Fibroblast of lung (primary cell): ENCODE measurements around the gene ADCY4. TPM values are rescaled to one million over a fixed set of nuclear protein-coding genes. Genes with fewer than 3 reads are reported as not detected.

Source experiments
- DNase-seq, 2 donors: peaks; one replicate each; pipeline versions ENCODE4 v3.0.0 to v3.0.0-alpha.2; 2010; ENCODE audit warnings: low read depth in 2 of 2
- H2AFZ ChIP-seq: 2 replicates; pipeline ENCODE4 v1.5.1; 2012; ENCODE audit warnings: low read length, control low read depth, inconsistent platforms
- H3K27ac ChIP-seq: 2 replicates; pipeline ENCODE4 v1.5.1; 2011; ENCODE audit warnings: low read length, control low read depth; ENCODE audit not compliant: insufficient read depth
- H3K27me3 ChIP-seq: 2 replicates; pipeline ENCODE4 v1.5.1; 2011; ENCODE audit warnings: mild to moderate bottlenecking, low read length; ENCODE audit not compliant: control insufficient read depth, insufficient read depth
- H3K36me3 ChIP-seq: 2 replicates; pipeline ENCODE4 v1.5.1; 2011; ENCODE audit warnings: low read length; ENCODE audit not compliant: control insufficient read depth, insufficient read depth
- H3K4me1 ChIP-seq: 2 replicates; pipeline ENCODE4 v1.5.1; 2011; ENCODE audit warnings: low read length; ENCODE audit not compliant: control insufficient read depth, insufficient read depth; ENCODE audit errors: extremely low read depth
- H3K4me2 ChIP-seq: 2 replicates; pipeline ENCODE4 v1.5.1; 2011; ENCODE audit warnings: low read length, control low read depth; ENCODE audit not compliant: insufficient read depth; ENCODE audit errors: extremely low read depth
- H3K4me3 ChIP-seq, 4 experiments: fragments of 200-600 bp in 1 of 4; sonication (generic) in 1 of 4; replicated peaks in 1 of 4; 2 replicates each; pipeline ENCODE4 v1.5.1; 2011 to 2016; ENCODE audit warnings: low read length in 4 of 4, low read depth in 3 of 4, mild to moderate bottlenecking in 3 of 4, control low read depth in 2 of 4, inconsistent platforms in 1 of 4, mixed read lengths in 1 of 4; ENCODE audit not compliant: insufficient read depth in 1 of 4; ENCODE audit errors: control extremely low read depth in 1 of 4
- H3K79me2 ChIP-seq: 2 replicates; pipeline ENCODE4 v1.5.1; 2012; ENCODE audit warnings: mild to moderate bottlenecking, low read length, inconsistent platforms; ENCODE audit not compliant: control insufficient read depth, insufficient read depth
- H3K9ac ChIP-seq: 2 replicates; pipeline ENCODE4 v1.5.1; 2011; ENCODE audit warnings: mild to moderate bottlenecking, low read length, control low read depth; ENCODE audit not compliant: insufficient read depth
- H3K9me3 ChIP-seq: 2 replicates; pipeline ENCODE4 v1.5.1; 2012; ENCODE audit warnings: low read depth, low read length; ENCODE audit not compliant: control insufficient read depth, insufficient read depth
- H4K20me1 ChIP-seq: 2 replicates; pipeline ENCODE4 v1.5.1; 2011; ENCODE audit warnings: low read length; ENCODE audit not compliant: control insufficient read depth, insufficient read depth; ENCODE audit errors: extremely low read depth
- EZH2 ChIP-seq: IDR thresholded peaks from 2 replicates; pipeline ENCODE4 v1.5.1; 2012; ENCODE audit warnings: low read length, control low read depth, mild to moderate bottlenecking; ENCODE audit errors: missing control alignments
- polyA plus RNA-seq, 2 donors: library from polyadenylated mRNA; depleted of rRNA in 1 of 2; stranded (reverse) in 1 of 2; unstranded in 1 of 2; fragments of >200 nt; gene quantifications; 2 replicates each; pipeline ENCODE4 v1.2.1, GENCODE V29; 2011 to 2012; ENCODE audit warnings: missing spikeins in 1 of 2
- total RNA-seq: library from RNA; depleted of rRNA; stranded (reverse); fragments of >200 nt; gene quantifications from 2 replicates; pipeline ENCODE4 v1.2.1, GENCODE V29; 2014
- TF ChIP-seq, protein P1 (sequence below), 2 donors: IDR thresholded peaks in 1 of 2; conservative IDR thresholded peaks in 1 of 2; 1 replicate in 1 of 2; 2 replicates in 1 of 2; pipeline ENCODE4 v1.5.1; 2011 to 2012; ENCODE audit warnings: low read length in 2 of 2, control low read depth in 1 of 2, inconsistent platforms in 1 of 2, low read depth in 1 of 2, mild to moderate bottlenecking in 1 of 2

Gene ADCY4
- total and polyA plus RNA-seq, 2 donors (not counting 1 experiment from before 2014, with no cell fraction given), result 1.4 to 7.4 TPM

DNA sequence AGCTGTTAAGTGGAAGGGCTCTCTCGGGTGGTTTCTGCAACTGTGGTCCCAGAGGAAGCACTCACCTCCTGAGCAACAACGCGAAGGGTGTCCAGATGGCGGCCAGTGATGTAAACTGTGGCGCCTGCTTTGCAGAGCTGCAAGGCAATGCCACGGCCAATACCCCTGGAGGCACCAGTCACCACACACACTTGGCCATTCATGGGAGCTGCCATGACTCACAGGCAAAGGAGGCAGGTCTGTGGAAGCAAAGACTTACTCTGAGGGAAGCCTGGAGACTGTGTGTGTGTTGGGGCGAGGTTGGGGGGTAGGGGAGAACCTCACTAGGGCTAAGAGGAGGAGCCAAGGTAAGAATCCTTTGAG is 36.0 kb downstream of the ADCY4 start:
- peak; percentile 20 to 82 for DNase-seq
- no peak for TF ChIP-seq EZH2
- TF ChIP-seq, protein P1, sequence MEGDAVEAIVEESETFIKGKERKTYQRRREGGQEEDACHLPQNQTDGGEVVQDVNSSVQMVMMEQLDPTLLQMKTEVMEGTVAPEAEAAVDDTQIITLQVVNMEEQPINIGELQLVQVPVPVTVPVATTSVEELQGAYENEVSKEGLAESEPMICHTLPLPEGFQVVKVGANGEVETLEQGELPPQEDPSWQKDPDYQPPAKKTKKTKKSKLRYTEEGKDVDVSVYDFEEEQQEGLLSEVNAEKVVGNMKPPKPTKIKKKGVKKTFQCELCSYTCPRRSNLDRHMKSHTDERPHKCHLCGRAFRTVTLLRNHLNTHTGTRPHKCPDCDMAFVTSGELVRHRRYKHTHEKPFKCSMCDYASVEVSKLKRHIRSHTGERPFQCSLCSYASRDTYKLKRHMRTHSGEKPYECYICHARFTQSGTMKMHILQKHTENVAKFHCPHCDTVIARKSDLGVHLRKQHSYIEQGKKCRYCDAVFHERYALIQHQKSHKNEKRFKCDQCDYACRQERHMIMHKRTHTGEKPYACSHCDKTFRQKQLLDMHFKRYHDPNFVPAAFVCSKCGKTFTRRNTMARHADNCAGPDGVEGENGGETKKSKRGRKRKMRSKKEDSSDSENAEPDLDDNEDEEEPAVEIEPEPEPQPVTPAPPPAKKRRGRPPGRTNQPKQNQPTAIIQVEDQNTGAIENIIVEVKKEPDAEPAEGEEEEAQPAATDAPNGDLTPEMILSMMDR (conservative IDR thresholded peaks at IDR 0.05 in 1 of 2, IDR thresholded peaks at IDR 0.05 in 1 of 2; ENCODE audit: low read depth in 1 of 2, low read length in 2 of 2), result no peak
- Histone ChIP-seq H2AFZ (peak overlapping the region; percentile 98), H3K4me3 (peak overlapping the region; percentile 95 to 99 (median 96)), H3K36me3 (peaks cover 20% of the 10 kb centered on the region), H3K4me2 (peak overlapping the region; percentile 98), H3K27me3 (no peaks in the 10 kb centered on the region), H3K27ac (peak overlapping the region; percentile 88), H4K20me1 (no peaks in the 10 kb centered on the region), H3K9ac (no peak overlapping the region), H3K79me2 (peaks cover 11% of the 10 kb centered on the region), H3K9me3 (no peaks in the 10 kb centered on the region), H3K4me1 (peaks cover 10% of the 10 kb centered on the region)

DNA sequence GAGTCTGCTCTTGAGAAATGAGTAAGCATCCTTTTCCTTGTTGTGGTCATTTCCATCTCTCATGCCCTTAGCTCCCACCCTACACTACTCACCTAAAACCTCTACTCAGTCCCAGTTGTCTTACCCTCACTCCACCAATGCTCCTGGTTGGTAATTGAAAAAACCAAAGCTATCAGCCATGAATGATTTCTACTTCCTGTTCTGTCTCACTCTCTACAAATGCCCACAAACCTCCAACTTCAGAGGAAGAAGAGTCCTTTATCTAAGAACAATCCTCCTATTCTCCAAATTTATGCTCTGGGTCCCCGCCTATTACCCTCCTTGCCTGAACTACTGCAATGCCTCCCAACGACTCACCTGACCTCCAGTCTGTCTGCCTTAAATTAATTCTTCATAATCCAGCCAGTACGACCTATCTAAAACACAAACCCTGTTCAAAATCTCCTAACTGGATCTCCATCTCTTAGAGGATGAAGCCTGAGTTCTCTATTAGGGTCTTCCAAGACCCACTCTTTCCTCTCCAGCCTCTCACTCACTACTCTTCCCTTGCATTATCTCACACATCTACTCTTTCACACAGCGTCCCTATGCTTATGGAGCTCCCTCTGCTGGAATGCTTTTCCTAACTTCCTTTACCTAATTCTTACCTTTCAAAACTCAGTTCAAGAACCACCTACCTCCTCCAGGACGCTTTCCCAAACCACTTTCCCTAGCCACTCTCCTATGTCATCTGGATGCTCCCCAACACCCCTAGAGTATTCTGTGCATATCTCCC is 37.5 kb downstream of the ADCY4 start:
- TF ChIP-seq, protein P1 (conservative IDR thresholded peaks at IDR 0.05 in 1 of 2, IDR thresholded peaks at IDR 0.05 in 1 of 2; ENCODE audit: low read depth in 1 of 2, low read length in 2 of 2), result peak; percentile 27 to 52
- no peak for TF ChIP-seq EZH2
- no peaks in the 10 kb centered on the region for H3K9me3 ChIP-seq
- peaks cover 11% of the 10 kb centered on the region for H3K79me2 ChIP-seq
- peak in 1 of 2 donors; percentile 20 for DNase-seq
- peaks cover 16% of the 10 kb centered on the region for H3K36me3 ChIP-seq
- no peaks in the 10 kb centered on the region for H4K20me1 ChIP-seq
- H3K4me1 ChIP-seq, result peaks cover 10% of the 10 kb centered on the region
- H2AFZ ChIP-seq, result no peak overlapping the region
- H3K27ac ChIP-seq, result no peak overlapping the region
- no peak overlapping the region for H3K4me3 ChIP-seq
- no peak overlapping the region for H3K4me2 ChIP-seq
- H3K9ac ChIP-seq, result no peak overlapping the region
- H3K27me3 ChIP-seq, result no peaks in the 10 kb centered on the region

DNA sequence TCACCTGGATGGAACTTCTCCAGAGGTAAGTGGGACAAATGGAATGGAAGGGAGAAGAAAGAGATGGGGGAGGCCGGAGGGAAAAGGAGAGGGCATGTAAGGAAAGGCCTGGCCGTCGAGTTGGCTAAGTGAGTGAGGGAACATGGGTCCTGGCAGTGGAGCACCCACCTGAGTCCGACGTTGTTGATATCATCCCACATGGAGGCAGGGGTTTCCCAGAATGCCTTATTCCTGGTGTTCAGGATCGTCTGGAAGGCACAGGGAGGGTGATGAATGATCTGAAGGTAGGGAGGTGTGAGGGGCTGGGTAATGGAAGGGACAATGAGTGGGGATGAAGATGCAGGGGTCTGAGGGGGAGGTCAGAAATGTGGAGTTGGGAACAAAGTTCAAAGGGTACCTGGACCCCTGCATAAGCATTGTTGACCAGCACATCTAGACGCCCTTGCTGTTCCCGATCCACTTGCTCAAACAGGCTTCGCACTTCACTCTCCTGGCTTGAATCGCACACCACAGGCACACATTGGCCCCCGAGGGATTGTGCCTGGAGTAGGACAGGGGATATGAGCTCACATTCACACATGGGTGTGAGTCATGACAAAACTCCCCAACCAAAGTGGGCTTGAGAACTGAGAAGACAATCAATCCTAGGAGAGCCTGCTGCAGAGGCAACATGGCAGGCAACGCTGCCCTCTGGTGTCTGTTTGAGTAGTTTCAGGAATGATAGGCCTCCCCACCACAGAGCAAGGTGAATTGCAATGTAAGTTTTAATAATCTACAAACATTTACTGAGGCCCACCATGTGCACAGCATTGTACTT is 38.3 kb downstream of the ADCY4 start:
- Histone ChIP-seq H2AFZ (peak overlapping the region; percentile 11), H3K27me3 (no peaks in the 10 kb centered on the region), H3K9ac (no peak overlapping the region), H3K27ac (peak overlapping the region; percentile 58), H3K4me1 (peaks cover 10% of the 10 kb centered on the region), H3K79me2 (peaks cover 11% of the 10 kb centered on the region), H3K4me2 (no peak overlapping the region), H4K20me1 (no peaks in the 10 kb centered on the region), H3K36me3 (peaks cover 18% of the 10 kb centered on the region), H3K9me3 (no peaks in the 10 kb centered on the region), H3K4me3 (no peak overlapping the region)
- DNase-seq, result peak; percentile 89 to 92
- TF ChIP-seq, protein P1 (conservative IDR thresholded peaks at IDR 0.05 in 1 of 2, IDR thresholded peaks at IDR 0.05 in 1 of 2; ENCODE audit: low read depth in 1 of 2, low read length in 2 of 2), result peak; percentile 71 to 82
- no peak for TF ChIP-seq EZH2
